Measurements from ENCODE around the gene DLGAP4.

DLGAP4 gene

DNA sequence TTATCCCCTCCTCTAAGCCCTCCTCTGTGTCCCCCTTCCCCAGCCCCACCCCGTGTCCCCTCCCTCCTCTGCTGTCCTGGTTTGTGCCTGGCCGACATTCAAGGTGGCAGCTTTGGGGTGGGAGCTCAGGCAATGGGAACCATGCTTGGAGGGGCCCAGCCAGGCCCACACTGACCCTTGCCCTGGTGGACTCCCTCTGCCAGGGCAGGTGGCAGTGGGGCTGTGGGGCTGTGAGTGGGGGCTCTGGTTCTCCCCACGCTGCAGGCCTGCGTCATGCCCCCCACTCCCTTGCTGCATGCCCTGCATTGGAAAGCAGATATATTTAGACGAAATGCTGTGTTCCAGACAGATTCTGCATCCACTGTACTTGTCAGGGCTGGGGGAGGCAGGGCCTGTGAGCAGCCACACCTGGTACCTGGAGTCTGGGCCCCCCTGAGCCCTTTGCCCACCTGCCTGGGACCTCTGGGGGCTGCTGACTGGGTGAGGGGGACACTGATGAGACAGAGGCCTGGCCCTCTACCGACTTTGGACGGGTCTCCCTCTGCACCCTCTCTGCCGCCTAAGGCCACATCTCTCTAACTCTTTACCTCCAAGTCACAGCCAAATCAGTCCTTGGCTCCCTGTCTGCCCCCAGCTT lies 14.2 kb downstream of the DLGAP4 start:
- TF ChIP-seq SP1 (IDR thresholded peaks at IDR 0.05) (no peak), ZNF384 (IDR thresholded peaks at IDR 0.05) (no peak), NFRKB (IDR thresholded peaks at IDR 0.05) (no peak), FOXA1 (IDR thresholded peaks at IDR 0.05) (no peak), L3MBTL2 (conservative IDR thresholded peaks at IDR 0.05) (no peak)
- ChIA-PET POLR2A (no interaction called here), CTCF (no interaction called here)
- DNase-seq (ENCODE audit: extremely low spot score) = no peak

DNA sequence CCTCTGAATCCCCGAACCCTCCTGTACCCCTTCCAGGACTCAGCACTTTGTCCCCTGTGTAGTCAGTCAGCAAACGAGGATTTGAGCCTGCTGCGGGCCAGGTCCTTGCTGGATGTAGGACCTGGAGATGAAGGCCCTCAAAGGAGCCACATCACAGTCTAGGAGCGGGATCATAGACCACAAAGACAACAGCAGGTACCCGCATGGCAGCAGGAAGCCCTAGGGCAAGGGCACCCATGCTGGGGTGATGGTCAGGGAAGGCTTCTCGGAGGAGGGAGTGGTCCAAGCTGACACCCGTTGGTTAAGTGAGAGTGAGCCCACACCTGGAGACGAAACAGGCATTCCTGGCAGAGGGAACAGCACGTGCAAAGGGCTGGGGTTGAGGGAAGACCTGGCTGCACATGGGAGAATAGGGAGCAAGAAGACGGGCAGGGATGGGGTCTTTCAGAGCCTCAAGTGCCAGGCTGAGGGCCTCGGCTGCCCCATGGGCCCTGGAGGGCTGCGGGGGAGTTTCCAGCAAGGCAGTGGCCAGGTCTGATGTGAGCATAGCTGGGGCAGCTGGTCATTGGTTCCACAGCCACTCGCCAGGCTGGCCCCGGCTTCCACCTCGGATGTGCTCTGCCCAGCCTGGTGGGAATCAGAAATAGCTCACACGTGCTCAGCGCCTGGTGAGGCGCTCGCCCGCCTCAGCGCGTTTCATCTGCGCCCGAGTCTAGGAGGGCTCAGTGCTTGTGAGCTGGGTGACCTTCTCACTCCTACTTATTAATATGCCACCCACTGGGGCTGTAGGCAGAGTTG lies 15.0 kb downstream of the DLGAP4 start:
- no peak for DNase-seq (ENCODE audit: extremely low spot score)
- ChIA-PET CTCF (no interaction called here), POLR2A (no interaction called here)
- no peak for TF ChIP-seq LEF1 (IDR thresholded peaks at IDR 0.05; ENCODE audit: borderline replicate concordance)
- no peak for TF ChIP-seq FOXM1 (IDR thresholded peaks at IDR 0.05; ENCODE audit: borderline replicate concordance)
- no peak for TF ChIP-seq ZNF384 (IDR thresholded peaks at IDR 0.05)
- no peak for TF ChIP-seq FOXA1 (IDR thresholded peaks at IDR 0.05)
- no peak for TF ChIP-seq BHLHE40 (IDR thresholded peaks at IDR 0.05; ENCODE audit: borderline replicate concordance)
- no peak for TF ChIP-seq ELF4 (IDR thresholded peaks at IDR 0.05)
- TF ChIP-seq FOXK2 (IDR thresholded peaks at IDR 0.05) = no peak
- no peak for TF ChIP-seq CTBP1 (IDR thresholded peaks at IDR 0.05; ENCODE audit: borderline replicate concordance)
- no peak for TF ChIP-seq SP1 (IDR thresholded peaks at IDR 0.05)
- TF ChIP-seq ARNT (IDR thresholded peaks at IDR 0.05) = no peak
- no peak for TF ChIP-seq SUZ12 (IDR thresholded peaks at IDR 0.05)
- TF ChIP-seq, protein P1, sequence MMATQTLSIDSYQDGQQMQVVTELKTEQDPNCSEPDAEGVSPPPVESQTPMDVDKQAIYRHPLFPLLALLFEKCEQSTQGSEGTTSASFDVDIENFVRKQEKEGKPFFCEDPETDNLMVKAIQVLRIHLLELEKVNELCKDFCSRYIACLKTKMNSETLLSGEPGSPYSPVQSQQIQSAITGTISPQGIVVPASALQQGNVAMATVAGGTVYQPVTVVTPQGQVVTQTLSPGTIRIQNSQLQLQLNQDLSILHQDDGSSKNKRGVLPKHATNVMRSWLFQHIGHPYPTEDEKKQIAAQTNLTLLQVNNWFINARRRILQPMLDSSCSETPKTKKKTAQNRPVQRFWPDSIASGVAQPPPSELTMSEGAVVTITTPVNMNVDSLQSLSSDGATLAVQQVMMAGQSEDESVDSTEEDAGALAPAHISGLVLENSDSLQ (IDR thresholded peaks at IDR 0.05) = no peak
- no peak for TF ChIP-seq NFRKB (IDR thresholded peaks at IDR 0.05)
- TF ChIP-seq TARDBP (IDR thresholded peaks at IDR 0.05) = no peak
- no peak for TF ChIP-seq L3MBTL2 (conservative IDR thresholded peaks at IDR 0.05)
- no peak for TF ChIP-seq HDGF (IDR thresholded peaks at IDR 0.05; ENCODE audit: borderline replicate concordance)

DNA sequence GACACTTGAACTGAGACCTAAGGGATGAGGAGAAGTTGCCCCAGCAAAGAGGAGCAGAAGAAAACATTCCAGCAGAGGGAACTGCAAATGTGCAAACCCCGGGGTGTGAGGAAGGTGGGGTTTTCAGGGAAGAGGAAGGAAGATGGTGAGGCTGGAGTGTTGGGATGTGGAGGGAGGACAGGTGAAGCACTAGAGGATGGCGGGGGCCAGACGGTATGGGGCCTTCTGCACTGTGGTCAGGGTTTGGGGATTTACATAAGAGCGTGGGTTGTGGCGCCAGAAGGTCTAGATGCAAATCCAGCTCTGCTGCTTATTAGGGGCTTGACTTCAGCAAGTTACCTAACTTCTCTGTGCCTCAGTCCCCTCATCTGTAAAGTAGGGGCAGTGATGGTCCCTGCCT lies 16.0 kb downstream of the DLGAP4 start:
- CTCF ChIA-PET = no interaction called here
- POLR2A ChIA-PET = no interaction called here
- no peak for TF ChIP-seq BHLHE40 (IDR thresholded peaks at IDR 0.05; ENCODE audit: borderline replicate concordance)
- no peak for TF ChIP-seq ZNF384 (IDR thresholded peaks at IDR 0.05)
- TF ChIP-seq FOXK2 (IDR thresholded peaks at IDR 0.05) = no peak
- TF ChIP-seq CTBP1 (IDR thresholded peaks at IDR 0.05; ENCODE audit: borderline replicate concordance) = no peak
- no peak for TF ChIP-seq FOXA1 (IDR thresholded peaks at IDR 0.05)
- no peak for TF ChIP-seq SUZ12 (IDR thresholded peaks at IDR 0.05)
- TF ChIP-seq L3MBTL2 (conservative IDR thresholded peaks at IDR 0.05) = no peak
- no peak for TF ChIP-seq ARNT (IDR thresholded peaks at IDR 0.05)
- DNase-seq (ENCODE audit: extremely low spot score) = no peak

DNA sequence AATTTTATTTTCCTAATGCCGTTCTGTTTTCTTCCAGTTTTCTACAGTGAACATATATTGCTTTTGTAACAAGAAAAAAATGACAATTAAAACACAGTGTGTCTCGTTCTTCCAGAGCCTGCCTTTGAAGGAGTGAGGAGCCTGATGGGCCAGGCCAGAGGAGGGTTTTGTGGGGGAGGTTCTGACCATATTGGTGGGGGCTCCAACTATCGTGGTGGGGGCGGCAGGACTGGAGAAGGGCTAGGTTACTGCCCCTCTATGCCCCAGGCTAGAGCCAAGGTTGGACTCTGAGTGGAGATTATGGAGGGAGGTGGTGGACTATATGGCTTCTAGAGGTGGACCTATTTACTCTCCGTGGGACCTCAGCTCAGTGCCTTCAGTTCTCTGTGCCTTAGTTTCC lies 24.0 kb downstream of the DLGAP4 start:
- ChIA-PET CTCF (no interaction called here), POLR2A (no interaction called here)
- TF ChIP-seq SP1 (IDR thresholded peaks at IDR 0.05) (no peak), ELF4 (IDR thresholded peaks at IDR 0.05) (no peak), TARDBP (IDR thresholded peaks at IDR 0.05) (no peak), CTBP1 (IDR thresholded peaks at IDR 0.05; ENCODE audit: borderline replicate concordance) (no peak), NFRKB (IDR thresholded peaks at IDR 0.05) (no peak), L3MBTL2 (conservative IDR thresholded peaks at IDR 0.05) (no peak), BHLHE40 (IDR thresholded peaks at IDR 0.05; ENCODE audit: borderline replicate concordance) (no peak), ARNT (IDR thresholded peaks at IDR 0.05) (no peak), FOXA1 (IDR thresholded peaks at IDR 0.05) (no peak), FOXK2 (IDR thresholded peaks at IDR 0.05) (no peak), FOXM1 (IDR thresholded peaks at IDR 0.05; ENCODE audit: borderline replicate concordance) (no peak), SUZ12 (IDR thresholded peaks at IDR 0.05) (no peak), LEF1 (IDR thresholded peaks at IDR 0.05; ENCODE audit: borderline replicate concordance) (no peak), HDGF (IDR thresholded peaks at IDR 0.05; ENCODE audit: borderline replicate concordance) (no peak)
- TF ChIP-seq, protein P1 (IDR thresholded peaks at IDR 0.05) = no peak
- DNase-seq (ENCODE audit: extremely low spot score) = no peak

DNA sequence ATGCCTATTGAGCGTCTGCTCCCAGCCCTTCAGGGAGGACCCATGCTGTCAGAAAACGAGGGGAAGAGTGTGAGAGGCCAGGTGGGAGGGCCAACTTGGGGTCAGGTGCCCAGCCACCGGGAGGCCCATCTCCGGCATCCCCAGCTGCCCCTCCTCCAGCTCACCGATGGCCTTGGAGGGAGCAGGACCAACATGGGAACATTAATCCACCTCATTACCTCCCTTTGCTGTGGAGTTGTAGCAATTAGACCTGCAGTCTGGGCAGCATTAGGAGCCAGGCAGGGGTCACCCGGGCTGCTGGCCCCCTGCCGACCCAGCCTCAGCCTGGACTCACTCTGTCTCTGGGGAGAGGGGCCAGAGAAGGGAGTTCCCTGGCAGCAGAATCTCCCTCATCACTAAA lies 25.1 kb downstream of the DLGAP4 start:
- no peak for DNase-seq (ENCODE audit: extremely low spot score)
- POLR2A ChIA-PET = no interaction called here
- CTCF ChIA-PET = no interaction called here
- TF ChIP-seq CTBP1 (IDR thresholded peaks at IDR 0.05; ENCODE audit: borderline replicate concordance) = no peak
- no peak for TF ChIP-seq FOXM1 (IDR thresholded peaks at IDR 0.05; ENCODE audit: borderline replicate concordance)
- TF ChIP-seq BHLHE40 (IDR thresholded peaks at IDR 0.05; ENCODE audit: borderline replicate concordance) = no peak
- no peak for TF ChIP-seq SP1 (IDR thresholded peaks at IDR 0.05)
- TF ChIP-seq ELF4 (IDR thresholded peaks at IDR 0.05) = no peak
- no peak for TF ChIP-seq NFRKB (IDR thresholded peaks at IDR 0.05)
- no peak for TF ChIP-seq L3MBTL2 (conservative IDR thresholded peaks at IDR 0.05)
- no peak for TF ChIP-seq LEF1 (IDR thresholded peaks at IDR 0.05; ENCODE audit: borderline replicate concordance)
- TF ChIP-seq SUZ12 (IDR thresholded peaks at IDR 0.05) = no peak
- TF ChIP-seq ARNT (IDR thresholded peaks at IDR 0.05) = no peak
- no peak for TF ChIP-seq FOXA1 (IDR thresholded peaks at IDR 0.05)
- no peak for TF ChIP-seq FOXK2 (IDR thresholded peaks at IDR 0.05)

DNA sequence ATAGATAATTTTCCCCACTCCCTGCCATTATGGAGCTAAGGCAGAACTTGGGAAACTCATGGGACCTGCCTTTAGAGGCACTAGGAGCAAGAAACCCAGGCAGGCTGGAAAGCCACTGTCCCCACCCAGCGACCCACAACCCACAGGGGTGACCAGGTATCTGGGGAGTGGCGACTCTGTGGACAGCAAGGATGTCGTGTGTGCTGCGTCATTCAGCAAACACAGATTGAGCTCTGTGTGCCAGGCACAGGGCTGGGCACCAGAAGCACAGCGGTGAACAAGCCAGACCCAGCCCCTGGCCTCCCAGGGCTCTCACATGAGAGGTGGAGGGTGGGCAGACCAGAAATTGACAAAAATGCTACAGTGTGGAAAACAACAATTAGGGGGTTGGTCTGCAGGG lies 27.7 kb downstream of the DLGAP4 start:
- DNase-seq (ENCODE audit: extremely low spot score) = no peak
- POLR2A ChIA-PET = no interaction called here
- CTCF ChIA-PET = no interaction called here
- TF ChIP-seq TARDBP (IDR thresholded peaks at IDR 0.05) = no peak
- TF ChIP-seq ELF4 (IDR thresholded peaks at IDR 0.05) = no peak
- no peak for TF ChIP-seq SUZ12 (IDR thresholded peaks at IDR 0.05)
- TF ChIP-seq L3MBTL2 (conservative IDR thresholded peaks at IDR 0.05) = no peak
